CD8-positive, alpha-beta memory T cell (primary cell): Measurements from ENCODE around the gene HECW1. TPM values are rescaled to one million over a fixed set of nuclear protein-coding genes. Genes with fewer than 3 reads are reported as not detected.
"Not testable (repeated sequence)": the region's sequence is repeated elsewhere in the genome, so short reads cannot be mapped to it uniquely, and the experiment has no call there.

Experiments
- CTCF ChIA-PET: fragments of 350-600 bp; sonication (Branson Sonifier 250); formaldehyde crosslinking; loops from one replicate; lab custom pipeline; 2021; ENCODE audit warnings: antibody characterized with exemption; lab: Charles Lee
- POLR2A ChIA-PET: fragments of 350-600 bp; sonication (Branson Sonifier 250); formaldehyde crosslinking; loops from one replicate; lab custom pipeline; 2021; ENCODE audit warnings: antibody characterized with exemption; lab: Charles Lee
- DNase-seq, 5 donors: peaks; one replicate each; pipeline versions ENCODE4 v3.0.0 to v3.0.0-alpha.2; 2020 to 2022; ENCODE audit warnings: mixed read lengths in 1 of 5
- H3K27ac ChIP-seq: one replicate; pipeline ENCODE4 v1.7.0; 2013; ENCODE audit warnings: low read depth, mild to moderate bottlenecking, low read length, moderate library complexity
- H3K27me3 ChIP-seq: 2 replicates; pipeline ENCODE4 v1.7.0; 2013; ENCODE audit warnings: low read length, mild to moderate bottlenecking; ENCODE audit not compliant: insufficient read depth, poor library complexity, severe bottlenecking
- H3K36me3 ChIP-seq: 2 replicates; pipeline ENCODE4 v1.7.0; 2013; ENCODE audit warnings: mild to moderate bottlenecking, low read length, moderate library complexity; ENCODE audit not compliant: insufficient read depth
- H3K4me1 ChIP-seq: 2 replicates; pipeline ENCODE4 v1.7.0; 2013; ENCODE audit warnings: mild to moderate bottlenecking, low read length, moderate library complexity; ENCODE audit not compliant: insufficient read depth
- H3K4me3 ChIP-seq: 2 replicates; pipeline ENCODE4 v1.7.0; 2013; ENCODE audit warnings: mild to moderate bottlenecking, low read length
- H3K9me3 ChIP-seq: 2 replicates; pipeline ENCODE4 v1.7.0; 2013; ENCODE audit warnings: mild to moderate bottlenecking, low read length
- H3K27ac Mint-ChIP-seq, 8 donors: one replicate each; pipeline ENCODE4 v1.8.0; 2020 to 2021; ENCODE audit warnings: mixed read lengths in 8 of 8, mild to moderate bottlenecking in 6 of 8, inconsistent platforms in 3 of 8, moderate library complexity in 3 of 8
- H3K27me3 Mint-ChIP-seq, 2 donors: one replicate each; pipeline ENCODE4 v1.8.0; 2020 to 2021; ENCODE audit warnings: mixed read lengths in 2 of 2, mild to moderate bottlenecking in 1 of 2, moderate library complexity in 1 of 2
- H3K36me3 Mint-ChIP-seq, 3 donors: one replicate each; pipeline ENCODE4 v1.8.0; 2020 to 2021; ENCODE audit warnings: mixed read lengths in 3 of 3, inconsistent platforms in 1 of 3, mild to moderate bottlenecking in 1 of 3
- H3K4me1 Mint-ChIP-seq, 3 donors: one replicate each; pipeline ENCODE4 v1.8.0; 2020 to 2021; ENCODE audit warnings: mixed read lengths in 3 of 3, inconsistent platforms in 1 of 3, mild to moderate bottlenecking in 1 of 3
- H3K4me3 Mint-ChIP-seq, 7 donors: one replicate each; pipeline ENCODE4 v1.8.0; 2020 to 2021; ENCODE audit warnings: mixed read lengths in 7 of 7, mild to moderate bottlenecking in 6 of 7, moderate library complexity in 4 of 7, inconsistent platforms in 2 of 7
- H3K9me3 Mint-ChIP-seq, 5 donors: one replicate each; pipeline ENCODE4 v1.8.0; 2020 to 2022; ENCODE audit warnings: mixed read lengths in 5 of 5, mild to moderate bottlenecking in 3 of 5, moderate library complexity in 2 of 5, inconsistent platforms in 1 of 5
- polyA plus RNA-seq: library from polyadenylated mRNA; unstranded; fragments of 300-500 nt; fragmentation: Illumina TruSeq; gene quantifications from one replicate; pipeline ENCODE4 v1.2.3, GENCODE V29; 2021
- total RNA-seq, 2 experiments: library from RNA; stranded (reverse); gene quantifications; one replicate each; pipeline ENCODE4 v1.2.3, GENCODE V29; 2021

The HECW1 gene
- total and polyA plus RNA-seq, 3 experiments from 2014 or later: not detected

DNA sequence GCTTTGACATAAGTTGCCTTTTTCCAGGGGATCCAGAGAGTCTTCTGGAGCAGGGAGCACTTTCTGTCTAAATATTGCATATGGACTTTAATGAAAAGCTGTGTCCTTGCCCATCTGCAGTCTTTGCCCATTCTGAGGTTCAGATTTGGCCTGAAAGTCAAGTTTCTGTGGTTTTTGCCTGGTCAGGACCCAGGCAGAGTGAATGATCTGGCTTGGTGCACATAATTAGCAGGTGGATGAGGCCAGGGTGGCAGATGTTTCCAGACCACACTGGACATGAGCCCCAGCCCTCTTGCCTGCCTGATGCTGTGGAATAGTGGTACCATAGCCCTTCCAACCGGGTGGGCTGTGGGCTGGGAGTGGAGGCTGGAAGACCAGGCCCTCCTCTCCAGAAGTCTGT is 11.0 kb downstream of the HECW1 start:
- Mint-ChIP-seq H3K4me3 (no peak overlapping the region), H3K27me3 (peaks cover 3 to 19% of the 10 kb centered on the region in 2 donors), H3K9me3 (no peaks in the 10 kb centered on the region), H3K36me3 (no peaks in the 10 kb centered on the region), H3K27ac (no peak overlapping the region), H3K4me1 (no peaks in the 10 kb centered on the region)
- no peak overlapping the region for H3K27ac ChIP-seq
- H3K27me3 ChIP-seq: peaks cover 5% of the 10 kb centered on the region
- no peaks in the 10 kb centered on the region for H3K36me3 ChIP-seq
- no peak for DNase-seq
- POLR2A ChIA-PET: no interaction called here
- CTCF ChIA-PET: no interaction called here
- no peaks in the 10 kb centered on the region for H3K9me3 ChIP-seq
- H3K4me1 ChIP-seq: no peaks in the 10 kb centered on the region
- no peak overlapping the region for H3K4me3 ChIP-seq

DNA sequence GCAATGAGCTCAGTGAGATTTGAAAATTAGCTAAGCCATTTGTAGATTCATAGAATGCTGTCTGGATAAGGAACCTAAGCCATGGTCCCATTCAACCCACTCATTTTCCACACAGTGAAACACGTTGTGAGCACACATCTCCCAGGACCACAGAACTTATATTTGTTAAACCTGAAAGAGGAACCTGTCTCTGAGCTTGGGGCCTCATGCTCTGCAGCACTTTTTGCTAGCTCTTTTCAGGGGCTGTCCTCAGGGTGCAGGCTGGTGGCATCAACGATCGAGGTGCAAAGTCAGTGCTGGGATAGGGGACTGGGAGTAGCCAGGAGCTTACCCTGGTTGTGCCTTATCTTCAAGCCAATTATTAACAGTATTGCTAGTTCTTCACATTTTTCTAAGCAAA is 11.9 kb downstream of the HECW1 start:
- Mint-ChIP-seq H3K36me3 (no peaks in the 10 kb centered on the region), H3K27me3 (peaks cover 3 to 19% of the 10 kb centered on the region in 2 donors), H3K4me1 (no peaks in the 10 kb centered on the region), H3K27ac (no peak overlapping the region), H3K4me3 (no peak overlapping the region), H3K9me3 (no peaks in the 10 kb centered on the region)
- H3K27me3 ChIP-seq: peaks cover 5% of the 10 kb centered on the region
- H3K4me3 ChIP-seq: no peak overlapping the region
- no peaks in the 10 kb centered on the region for H3K9me3 ChIP-seq
- no peaks in the 10 kb centered on the region for H3K36me3 ChIP-seq
- ChIA-PET CTCF (no interaction called here), POLR2A (no interaction called here)
- DNase-seq: no peak
- H3K4me1 ChIP-seq: no peaks in the 10 kb centered on the region
- H3K27ac ChIP-seq: no peak overlapping the region

DNA sequence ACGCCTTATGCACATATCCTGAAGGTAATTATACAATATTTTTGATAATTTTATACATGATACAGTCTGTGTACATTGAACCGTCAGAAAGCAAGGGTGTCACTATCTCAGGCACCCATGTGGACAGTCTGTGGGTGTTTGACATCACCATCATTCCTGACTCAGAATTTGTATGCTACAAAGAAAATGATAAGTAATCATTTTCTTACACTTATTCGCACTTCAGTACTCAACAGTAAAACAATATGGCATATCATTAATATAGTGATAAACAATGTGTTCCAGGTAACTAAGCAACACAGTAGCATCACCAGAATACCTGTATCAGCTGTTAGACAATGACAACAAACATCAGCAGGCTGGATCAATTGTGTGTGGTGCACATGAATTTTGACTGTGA is 17.9 kb downstream of the HECW1 start:
- H3K27me3 Mint-ChIP-seq: peaks cover 5 to 15% of the 10 kb centered on the region in 2 donors
- H3K27me3 ChIP-seq: no peaks in the 10 kb centered on the region
- no peaks in the 10 kb centered on the region for H3K9me3 Mint-ChIP-seq
- no peaks in the 10 kb centered on the region for H3K4me1 Mint-ChIP-seq
- no peak overlapping the region for H3K4me3 Mint-ChIP-seq
- DNase-seq: no peak
- H3K27ac Mint-ChIP-seq: no peak overlapping the region
- no peak overlapping the region for H3K4me3 ChIP-seq
- H3K27ac ChIP-seq: no peak overlapping the region
- no peaks in the 10 kb centered on the region for H3K36me3 ChIP-seq
- H3K36me3 Mint-ChIP-seq: no peaks in the 10 kb centered on the region
- no peaks in the 10 kb centered on the region for H3K9me3 ChIP-seq
- ChIA-PET CTCF (no interaction called here), POLR2A (no interaction called here)
- no peaks in the 10 kb centered on the region for H3K4me1 ChIP-seq

DNA sequence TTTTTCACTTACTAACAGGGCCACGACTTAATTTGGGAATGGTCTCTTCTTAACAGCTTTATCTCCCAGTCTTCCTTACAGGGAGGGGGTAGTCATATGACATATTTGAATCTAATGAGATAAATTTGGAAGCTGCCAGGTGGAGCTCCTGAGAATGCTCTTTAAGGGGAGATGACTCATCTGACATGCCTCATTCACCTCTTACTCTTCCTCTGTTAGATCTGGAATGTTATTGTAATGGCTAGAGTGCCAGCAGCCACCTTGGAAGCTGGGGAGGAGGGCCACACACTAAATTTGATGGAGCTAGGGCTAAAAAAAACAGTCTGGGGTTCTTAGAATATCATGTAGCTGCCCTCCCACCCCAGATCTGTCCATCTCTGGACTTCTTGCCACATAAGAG is 22.7 kb downstream of the HECW1 start:
- H3K4me3 Mint-ChIP-seq: no peak overlapping the region
- H3K4me1 Mint-ChIP-seq: no peaks in the 10 kb centered on the region
- no peaks in the 10 kb centered on the region for H3K9me3 ChIP-seq
- no peak overlapping the region for H3K4me3 ChIP-seq
- DNase-seq: no peak
- no peaks in the 10 kb centered on the region for H3K36me3 ChIP-seq
- no peaks in the 10 kb centered on the region for H3K27me3 ChIP-seq
- H3K27ac Mint-ChIP-seq: peak overlapping the region in 1 of 8 donors; percentile 12
- no peaks in the 10 kb centered on the region for H3K9me3 Mint-ChIP-seq
- H3K36me3 Mint-ChIP-seq: no peaks in the 10 kb centered on the region
- peaks cover 14 to 32% of the 10 kb centered on the region in 2 donors for H3K27me3 Mint-ChIP-seq
- ChIA-PET CTCF (no interaction called here), POLR2A (no interaction called here)
- H3K4me1 ChIP-seq: no peaks in the 10 kb centered on the region
- no peak overlapping the region for H3K27ac ChIP-seq

DNA sequence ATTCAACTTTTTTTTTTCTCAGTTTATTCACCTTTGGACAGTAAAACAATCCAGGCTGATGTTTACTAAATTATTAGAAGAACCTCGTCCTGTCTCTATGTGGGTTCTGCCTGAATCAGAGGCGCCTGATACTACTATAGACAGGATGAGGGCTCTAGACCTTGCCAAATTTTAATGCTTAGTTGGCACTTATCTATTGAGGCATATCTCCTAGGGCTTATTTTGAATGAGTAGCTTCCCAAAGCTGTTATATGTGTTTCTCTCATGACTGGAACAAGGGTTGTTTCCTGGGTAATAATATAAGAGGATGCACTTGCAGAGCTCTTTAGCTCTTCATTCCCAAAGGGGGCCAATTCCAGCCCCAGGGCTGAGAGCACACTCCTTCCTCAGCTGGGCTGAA is 23.6 kb downstream of the HECW1 start:
- no peaks in the 10 kb centered on the region for H3K4me1 Mint-ChIP-seq
- DNase-seq: no peak
- H3K4me1 ChIP-seq: no peaks in the 10 kb centered on the region
- H3K36me3 Mint-ChIP-seq: no peaks in the 10 kb centered on the region
- H3K27me3 Mint-ChIP-seq: peaks cover 14 to 42% of the 10 kb centered on the region in 2 donors
- H3K9me3 ChIP-seq: no peaks in the 10 kb centered on the region
- no peak overlapping the region for H3K27ac Mint-ChIP-seq
- POLR2A ChIA-PET: no interaction called here
- no peaks in the 10 kb centered on the region for H3K36me3 ChIP-seq
- CTCF ChIA-PET: no interaction called here
- H3K9me3 Mint-ChIP-seq: no peaks in the 10 kb centered on the region
- no peaks in the 10 kb centered on the region for H3K27me3 ChIP-seq
- no peak overlapping the region for H3K27ac ChIP-seq
- no peak overlapping the region for H3K4me3 Mint-ChIP-seq
- no peak overlapping the region for H3K4me3 ChIP-seq

DNA sequence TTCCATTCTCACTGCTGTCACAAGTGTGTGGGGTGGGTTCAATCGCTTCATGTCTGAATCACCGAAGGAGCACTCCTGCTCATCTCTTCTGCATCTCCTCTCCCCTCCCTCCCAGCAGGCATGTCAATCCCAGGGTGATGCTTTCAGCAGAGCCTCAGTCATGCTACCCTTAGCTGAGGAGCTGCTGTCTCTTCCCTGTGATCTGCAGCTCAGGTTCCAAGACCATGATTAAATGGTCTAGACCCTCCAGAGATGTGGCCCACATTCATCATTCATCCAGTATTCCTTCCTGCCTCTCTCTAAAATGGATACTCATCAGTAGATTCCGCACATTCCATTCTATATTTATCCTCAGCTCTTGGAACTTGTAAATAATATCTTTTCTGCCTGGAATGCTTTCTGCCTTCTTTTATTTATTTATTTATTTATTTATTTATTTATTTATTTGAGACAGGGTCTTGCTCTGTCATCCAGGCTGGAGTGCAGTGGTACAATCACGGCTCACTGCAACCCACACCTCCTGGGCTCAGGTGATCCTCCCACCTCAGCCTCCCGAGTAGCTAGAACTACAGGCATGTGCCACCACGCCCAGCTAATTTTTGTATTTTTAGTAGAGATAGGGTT is 24.8 kb downstream of the HECW1 start:
- H3K27me3 Mint-ChIP-seq: peaks cover 10 to 42% of the 10 kb centered on the region in 2 donors
- H3K36me3 Mint-ChIP-seq, H3K4me1 ChIP-seq, DNase-seq, H3K36me3 ChIP-seq, H3K27ac Mint-ChIP-seq, POLR2A ChIA-PET, H3K9me3 ChIP-seq, CTCF ChIA-PET, H3K4me3 ChIP-seq, H3K4me1 Mint-ChIP-seq, H3K4me3 Mint-ChIP-seq, H3K27ac ChIP-seq, H3K27me3 ChIP-seq, H3K9me3 Mint-ChIP-seq: not testable (repeated sequence)

DNA sequence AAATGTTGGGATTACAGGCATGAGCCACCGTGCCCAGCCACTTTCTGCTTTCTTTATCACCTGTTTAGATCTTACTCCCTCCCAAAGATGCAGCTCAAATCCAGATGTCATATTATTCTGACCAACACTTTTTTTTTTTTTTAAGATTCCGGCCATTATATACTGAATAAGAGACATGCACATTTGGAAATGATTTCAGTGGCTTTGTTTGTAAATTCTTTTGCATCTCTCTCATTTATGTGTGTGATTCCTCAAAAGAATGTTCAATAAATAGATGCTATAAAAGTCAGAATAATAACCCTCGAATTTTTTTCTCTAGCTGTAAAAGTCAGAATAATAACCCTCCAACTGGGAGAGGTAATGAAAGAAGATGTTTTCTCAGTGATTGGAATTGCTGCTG is 25.4 kb downstream of the HECW1 start:
- POLR2A ChIA-PET: no interaction called here
- Histone ChIP-seq H3K27me3 (no peaks in the 10 kb centered on the region), H3K27ac (no peak overlapping the region), H3K4me1 (no peaks in the 10 kb centered on the region), H3K9me3 (no peaks in the 10 kb centered on the region), H3K4me3 (no peak overlapping the region), H3K36me3 (no peaks in the 10 kb centered on the region)
- H3K4me3 Mint-ChIP-seq: no peak overlapping the region
- H3K36me3 Mint-ChIP-seq: no peaks in the 10 kb centered on the region
- H3K4me1 Mint-ChIP-seq: no peaks in the 10 kb centered on the region
- CTCF ChIA-PET: no interaction called here
- no peak overlapping the region for H3K27ac Mint-ChIP-seq
- DNase-seq: no peak
- peaks cover 10 to 42% of the 10 kb centered on the region in 2 donors for H3K27me3 Mint-ChIP-seq
- H3K9me3 Mint-ChIP-seq: no peaks in the 10 kb centered on the region

DNA sequence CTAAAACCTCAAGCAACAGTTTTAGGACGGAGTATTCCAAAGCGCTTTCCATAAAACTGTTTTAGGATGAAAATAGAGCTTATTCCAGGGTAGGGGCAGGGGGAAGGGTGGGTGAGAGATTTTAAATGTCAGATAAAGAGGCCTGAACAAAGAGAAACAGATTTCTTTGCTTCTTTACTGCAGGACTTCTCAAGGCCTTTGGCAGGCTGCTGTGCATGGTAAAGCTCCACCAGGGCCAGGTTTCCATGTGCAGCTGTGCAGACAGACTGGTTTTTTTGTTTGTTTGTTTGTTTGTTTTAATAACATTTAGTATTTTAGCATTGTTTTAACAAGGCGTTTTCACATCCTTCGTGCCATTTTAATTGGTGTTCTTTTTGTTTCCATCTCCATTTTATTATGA is 26.3 kb downstream of the HECW1 start:
- Histone ChIP-seq H3K27me3 (no peaks in the 10 kb centered on the region), H3K36me3 (no peaks in the 10 kb centered on the region), H3K4me3 (no peak overlapping the region), H3K9me3 (no peaks in the 10 kb centered on the region), H3K27ac (no peak overlapping the region), H3K4me1 (no peaks in the 10 kb centered on the region)
- H3K27ac Mint-ChIP-seq: no peak overlapping the region
- H3K27me3 Mint-ChIP-seq: peaks cover 9 to 41% of the 10 kb centered on the region in 2 donors
- ChIA-PET POLR2A (no interaction called here), CTCF (no interaction called here)
- no peak for DNase-seq
- H3K4me3 Mint-ChIP-seq: no peak overlapping the region
- no peaks in the 10 kb centered on the region for H3K36me3 Mint-ChIP-seq
- no peaks in the 10 kb centered on the region for H3K4me1 Mint-ChIP-seq
- no peaks in the 10 kb centered on the region for H3K9me3 Mint-ChIP-seq

DNA sequence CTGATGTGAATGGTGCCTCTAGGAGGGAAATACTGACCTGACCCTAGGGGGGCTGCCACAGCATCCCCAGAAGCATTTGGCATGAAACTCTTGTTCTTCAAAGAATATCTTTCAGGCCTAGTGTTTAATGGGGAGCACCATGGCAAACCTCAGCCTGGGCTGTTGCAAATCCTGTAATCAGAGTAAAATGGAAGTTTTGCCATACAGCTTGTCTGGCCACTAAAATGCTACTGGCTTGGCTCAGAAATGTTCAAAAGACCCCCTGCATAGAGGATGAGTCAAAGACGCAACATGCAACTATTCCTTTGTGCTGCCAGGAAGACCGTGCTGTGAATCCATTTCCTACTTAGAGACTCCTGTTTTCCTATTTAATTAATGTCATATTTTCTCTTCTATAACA is 26.7 kb downstream of the HECW1 start:
- no peaks in the 10 kb centered on the region for H3K36me3 Mint-ChIP-seq
- Histone ChIP-seq H3K27ac (no peak overlapping the region), H3K27me3 (no peaks in the 10 kb centered on the region), H3K36me3 (no peaks in the 10 kb centered on the region), H3K4me1 (no peaks in the 10 kb centered on the region), H3K9me3 (no peaks in the 10 kb centered on the region), H3K4me3 (no peak overlapping the region)
- peaks cover 9 to 46% of the 10 kb centered on the region in 2 donors for H3K27me3 Mint-ChIP-seq
- POLR2A ChIA-PET: no interaction called here
- no peak overlapping the region for H3K27ac Mint-ChIP-seq
- no peak overlapping the region for H3K4me3 Mint-ChIP-seq
- DNase-seq: no peak
- H3K9me3 Mint-ChIP-seq: peaks cover 0 to under 1% (median 0%) of the 10 kb centered on the region in 5 donors
- CTCF ChIA-PET: no interaction called here
- H3K4me1 Mint-ChIP-seq: no peaks in the 10 kb centered on the region
